Hippocampal formation (tissue), 2 donors: Measurements from ENCODE around the gene CPNE5.

ENCODE experiments used
- DNase-seq, 2 donors: peaks; one replicate each; lab custom pipeline; 2025; lab: John Stamatoyannopoulos, UW

The CPNE5 gene

GRCh38 chr6:36762123-36762522, 77.1 kb downstream of the CPNE5 start:
- DNase-seq = no peak

GRCh38 chr6:36760685-36761435, 78.4 kb downstream of the CPNE5 start:
- peak; percentile 72 to 84 for DNase-seq

GRCh38 chr6:36759148-36759759, 80.0 kb downstream of the CPNE5 start:
- DNase-seq = peak; percentile 76 to 77

- DNase-seq = no peak
Measured at GRCh38 chr6:36758516-36759147, 80.6 kb downstream of the CPNE5 start.

- DNase-seq = no peak
Measured at GRCh38 chr6:36757943-36758508, 81.2 kb downstream of the CPNE5 start.

- no peak for DNase-seq
Measured at GRCh38 chr6:36757206-36757605, 82.0 kb downstream of the CPNE5 start.

- no peak for DNase-seq
Measured at GRCh38 chr6:36756786-36757185, 82.5 kb downstream of the CPNE5 start.

- DNase-seq = no peak
Measured at GRCh38 chr6:36755435-36756348, 83.6 kb downstream of the CPNE5 start.

GRCh38 chr6:36754582-36755434, 84.4 kb downstream of the CPNE5 start:
- no peak for DNase-seq

- no peak for DNase-seq
Measured at GRCh38 chr6:36753671-36754405, 85.4 kb downstream of the CPNE5 start.

- DNase-seq = no peak
Measured at GRCh38 chr6:36752886-36753506, 86.2 kb downstream of the CPNE5 start.

GRCh38 chr6:36752187-36752885, 86.9 kb downstream of the CPNE5 start:
- DNase-seq = no peak

- no peak for DNase-seq
Measured at GRCh38 chr6:36751833-36752186, 87.4 kb downstream of the CPNE5 start.

- no peak for DNase-seq
Measured at GRCh38 chr6:36751091-36751490, 88.2 kb downstream of the CPNE5 start.

GRCh38 chr6:36749829-36750489, 89.3 kb downstream of the CPNE5 start:
- DNase-seq = no peak

- no peak for DNase-seq
Measured at GRCh38 chr6:36746251-36746650, 93.0 kb downstream of the CPNE5 start.

GRCh38 chr6:36745836-36746235, 93.4 kb downstream of the CPNE5 start:
- no peak for DNase-seq

- DNase-seq = no peak
Measured at GRCh38 chr6:36745283-36745682, 94.0 kb downstream of the CPNE5 start.

- no peak for DNase-seq
Measured at GRCh38 chr6:36744304-36744673, 95.0 kb downstream of the CPNE5 start.
